Astrocyte (in vitro differentiated cells and primary cell): ENCODE results near the gene PRKG1. TPM values are rescaled to one million over a fixed set of nuclear protein-coding genes. Genes with fewer than 3 reads are reported as not detected.
A peak's percentile ranks its signal among the peaks of the same experiment; 100 is the strongest.

Source experiments
- DNase-seq: peaks from one replicate; pipeline ENCODE4 v3.0.0-alpha.2; 2010; ENCODE audit warnings: low read depth
- FAIRE-seq: peaks from 2 replicates; lab custom pipeline; 2011; peaks lifted over from hg19 to GRCh38; lab: Jason Lieb, UNC
- H2AFZ ChIP-seq: 2 replicates; pipeline ENCODE4 v1.6.0; 2012; ENCODE audit warnings: low read depth, low read length, inconsistent platforms
- H3K27ac ChIP-seq: 2 replicates; pipeline ENCODE4 v1.5.1; 2011; ENCODE audit warnings: low read depth, low read length, inconsistent platforms
- H3K27me3 ChIP-seq: 2 replicates; pipeline ENCODE4 v1.6.0; 2011; ENCODE audit warnings: low read length, inconsistent platforms; ENCODE audit not compliant: insufficient read depth
- H3K36me3 ChIP-seq: 2 replicates; pipeline ENCODE4 v1.5.1; 2011; ENCODE audit warnings: low read length, inconsistent platforms; ENCODE audit not compliant: insufficient read depth
- H3K4me1 ChIP-seq: 2 replicates; pipeline ENCODE4 v1.5.1; 2011; ENCODE audit warnings: low read length, inconsistent platforms; ENCODE audit not compliant: insufficient read depth
- H3K4me2 ChIP-seq: 2 replicates; pipeline ENCODE4 v1.6.0; 2012; ENCODE audit warnings: low read length, inconsistent platforms
- H3K4me3 ChIP-seq: 2 replicates; pipeline ENCODE4 v1.5.1; 2011; ENCODE audit warnings: low read depth, mild to moderate bottlenecking, low read length, inconsistent platforms; ENCODE audit not compliant: insufficient read depth
- H3K79me2 ChIP-seq: 2 replicates; pipeline ENCODE4 v1.6.0; 2012; ENCODE audit warnings: mild to moderate bottlenecking, low read length, inconsistent platforms; ENCODE audit not compliant: insufficient read depth
- H3K9ac ChIP-seq: 2 replicates; pipeline ENCODE4 v1.6.0; 2012; ENCODE audit warnings: mild to moderate bottlenecking, low read length, inconsistent platforms
- H3K9me3 ChIP-seq: 2 replicates; pipeline ENCODE4 v1.5.1; 2012; ENCODE audit warnings: low read depth, mild to moderate bottlenecking, low read length, inconsistent platforms; ENCODE audit not compliant: insufficient read depth
- H4K20me1 ChIP-seq: 2 replicates; pipeline ENCODE4 v1.6.0; 2012; ENCODE audit warnings: low read length, inconsistent platforms; ENCODE audit not compliant: insufficient read depth
- H3K27ac Mint-ChIP-seq: one replicate; pipeline ENCODE4 v1.8.0; 2021; ENCODE audit warnings: mild to moderate bottlenecking, mixed read lengths; ENCODE audit not compliant: unreplicated experiment
- H3K27me3 Mint-ChIP-seq: one replicate; pipeline ENCODE4 v1.8.0; 2021; ENCODE audit warnings: low read depth, mixed read lengths; ENCODE audit not compliant: unreplicated experiment
- H3K36me3 Mint-ChIP-seq: one replicate; pipeline ENCODE4 v1.8.0; 2021; ENCODE audit warnings: low read depth, mixed read lengths; ENCODE audit not compliant: unreplicated experiment
- H3K4me1 Mint-ChIP-seq: one replicate; pipeline ENCODE4 v1.8.0; 2021; ENCODE audit warnings: low read depth, mixed read lengths; ENCODE audit not compliant: unreplicated experiment
- H3K4me3 Mint-ChIP-seq: one replicate; pipeline ENCODE4 v1.8.0; 2021; ENCODE audit warnings: mild to moderate bottlenecking, moderate library complexity, mixed read lengths; ENCODE audit not compliant: unreplicated experiment
- H3K9me3 Mint-ChIP-seq: one replicate; pipeline ENCODE4 v1.8.0; 2021; ENCODE audit warnings: mild to moderate bottlenecking, mixed read lengths; ENCODE audit not compliant: unreplicated experiment
- EZH2 ChIP-seq: IDR thresholded peaks from 2 replicates; pipeline ENCODE4 v1.6.1; 2012; ENCODE audit warnings: mild to moderate bottlenecking, low read length, inconsistent platforms; ENCODE audit not compliant: insufficient read depth
- total RNA-seq: library from RNA; stranded (reverse); gene quantifications from 2 replicates; pipeline ENCODE4 v1.2.1, GENCODE V29; 2021
- TF ChIP-seq, protein P1 (sequence below): IDR thresholded peaks from 2 replicates; pipeline ENCODE4 v1.5.1; 2011; ENCODE audit warnings: low read depth, mild to moderate bottlenecking, inconsistent platforms, low read length, moderate library complexity; ENCODE audit not compliant: insufficient read depth

Gene PRKG1
- total RNA-seq, 1 donor from 2014 or later = 3.1 TPM

DNA sequence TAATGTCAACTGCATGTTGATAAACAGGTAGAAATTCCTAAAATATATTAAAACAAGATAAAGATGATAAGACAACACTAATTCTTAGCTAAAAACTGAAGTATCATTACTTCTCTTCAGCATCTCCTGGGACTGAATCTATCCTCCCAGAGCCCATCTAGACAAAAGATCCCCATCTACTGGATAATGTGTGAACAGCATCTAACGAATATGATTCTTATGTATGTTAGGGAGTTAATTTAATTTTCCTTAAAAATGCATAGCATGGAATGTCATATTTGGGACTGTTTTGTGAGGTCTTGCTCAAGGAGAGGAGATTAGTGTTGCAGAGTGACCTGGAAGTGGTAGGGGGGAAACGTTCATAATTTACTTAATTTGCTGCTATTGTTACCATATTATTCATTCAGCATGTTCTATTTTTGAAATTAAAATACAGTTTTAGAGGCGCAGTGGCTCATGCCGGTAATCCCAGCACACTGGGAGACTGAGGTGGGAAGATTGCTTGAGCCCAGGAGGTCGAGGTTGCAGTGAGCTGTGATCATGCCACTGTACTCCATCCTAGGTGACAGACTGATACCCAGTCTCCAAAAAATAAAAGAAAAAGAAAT lies 930.2 kb downstream of the PRKG1 start:
- FAIRE-seq (peak; percentile 73), DNase-seq (peak; percentile 3)
- Mint-ChIP-seq H3K4me3 (no peak overlapping the region), H3K36me3 (no peaks in the 10 kb centered on the region), H3K27ac (no peak overlapping the region), H3K9me3 (peaks cover 6% of the 10 kb centered on the region), H3K27me3 (no peaks in the 10 kb centered on the region), H3K4me1 (peaks cover 9% of the 10 kb centered on the region)
- Histone ChIP-seq H3K27ac (no peak overlapping the region), H3K36me3 (no peaks in the 10 kb centered on the region), H3K4me3 (no peak overlapping the region), H3K4me2 (no peak overlapping the region), H3K4me1 (no peaks in the 10 kb centered on the region), H3K9ac (no peak overlapping the region), H4K20me1 (no peaks in the 10 kb centered on the region), H3K79me2 (no peaks in the 10 kb centered on the region), H2AFZ (no peak overlapping the region), H3K9me3 (no peaks in the 10 kb centered on the region), H3K27me3 (no peaks in the 10 kb centered on the region)
- TF ChIP-seq EZH2 = no peak
- TF ChIP-seq, protein P1, sequence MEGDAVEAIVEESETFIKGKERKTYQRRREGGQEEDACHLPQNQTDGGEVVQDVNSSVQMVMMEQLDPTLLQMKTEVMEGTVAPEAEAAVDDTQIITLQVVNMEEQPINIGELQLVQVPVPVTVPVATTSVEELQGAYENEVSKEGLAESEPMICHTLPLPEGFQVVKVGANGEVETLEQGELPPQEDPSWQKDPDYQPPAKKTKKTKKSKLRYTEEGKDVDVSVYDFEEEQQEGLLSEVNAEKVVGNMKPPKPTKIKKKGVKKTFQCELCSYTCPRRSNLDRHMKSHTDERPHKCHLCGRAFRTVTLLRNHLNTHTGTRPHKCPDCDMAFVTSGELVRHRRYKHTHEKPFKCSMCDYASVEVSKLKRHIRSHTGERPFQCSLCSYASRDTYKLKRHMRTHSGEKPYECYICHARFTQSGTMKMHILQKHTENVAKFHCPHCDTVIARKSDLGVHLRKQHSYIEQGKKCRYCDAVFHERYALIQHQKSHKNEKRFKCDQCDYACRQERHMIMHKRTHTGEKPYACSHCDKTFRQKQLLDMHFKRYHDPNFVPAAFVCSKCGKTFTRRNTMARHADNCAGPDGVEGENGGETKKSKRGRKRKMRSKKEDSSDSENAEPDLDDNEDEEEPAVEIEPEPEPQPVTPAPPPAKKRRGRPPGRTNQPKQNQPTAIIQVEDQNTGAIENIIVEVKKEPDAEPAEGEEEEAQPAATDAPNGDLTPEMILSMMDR = peak; percentile 80

DNA sequence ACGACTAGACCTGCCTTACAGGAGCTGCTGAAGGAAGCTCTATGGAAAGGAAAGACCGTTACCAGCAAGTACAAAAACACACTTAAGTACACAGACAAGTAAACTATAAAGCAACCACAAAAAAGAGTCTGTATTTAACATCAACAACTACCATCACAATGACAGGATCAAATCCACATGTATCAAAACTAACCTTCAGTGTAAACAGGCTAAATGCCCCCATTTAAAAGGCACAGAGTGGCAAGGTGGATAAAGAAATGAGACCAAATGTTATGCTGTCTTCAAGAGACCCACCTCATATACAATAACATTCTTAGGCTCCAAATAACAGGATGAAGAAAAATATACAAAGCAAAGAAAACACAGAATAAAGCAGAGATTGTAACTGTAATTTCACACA lies 932.8 kb downstream of the PRKG1 start:
- H3K4me3 ChIP-seq = no peak overlapping the region
- no peaks in the 10 kb centered on the region for H3K36me3 ChIP-seq
- no peaks in the 10 kb centered on the region for H3K9me3 ChIP-seq
- H2AFZ ChIP-seq = no peak overlapping the region
- H3K4me1 ChIP-seq = no peaks in the 10 kb centered on the region
- peaks cover 9% of the 10 kb centered on the region for H3K9me3 Mint-ChIP-seq
- no peaks in the 10 kb centered on the region for H3K27me3 Mint-ChIP-seq
- no peaks in the 10 kb centered on the region for H3K36me3 Mint-ChIP-seq
- H3K79me2 ChIP-seq = no peaks in the 10 kb centered on the region
- H3K4me2 ChIP-seq = no peak overlapping the region
- TF ChIP-seq, protein P1 = no peak
- TF ChIP-seq EZH2 = no peak
- no peak overlapping the region for H3K4me3 Mint-ChIP-seq
- H3K27ac Mint-ChIP-seq = no peak overlapping the region
- H4K20me1 ChIP-seq = no peaks in the 10 kb centered on the region
- H3K4me1 Mint-ChIP-seq = peaks cover 9% of the 10 kb centered on the region
- no peak overlapping the region for H3K9ac ChIP-seq
- no peak for DNase-seq
- no peak overlapping the region for H3K27ac ChIP-seq
- no peaks in the 10 kb centered on the region for H3K27me3 ChIP-seq
- no peak for FAIRE-seq

DNA sequence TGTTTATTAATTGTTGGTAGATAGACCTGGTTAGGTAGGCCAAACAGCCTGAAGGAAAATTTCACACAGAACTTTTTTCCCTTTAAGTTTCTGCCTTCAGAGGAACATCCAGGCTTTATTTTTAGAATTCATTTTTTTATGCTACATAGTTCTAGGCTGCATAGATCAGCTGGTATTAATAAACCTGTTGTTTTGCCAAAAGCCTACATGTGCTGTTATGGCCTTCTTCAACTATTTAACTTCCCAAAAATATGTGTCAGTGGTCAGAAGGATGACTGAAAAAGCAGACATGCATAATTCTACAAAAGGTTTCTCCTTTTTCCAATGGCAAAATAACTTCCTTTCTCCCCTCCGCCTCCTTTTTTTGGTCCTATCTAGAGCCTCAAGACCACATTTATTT lies 936.8 kb downstream of the PRKG1 start:
- TF ChIP-seq, protein P1 = no peak
- no peak for TF ChIP-seq EZH2
- no peaks in the 10 kb centered on the region for H3K4me1 ChIP-seq
- H3K27ac ChIP-seq = no peak overlapping the region
- no peak for DNase-seq
- Mint-ChIP-seq H3K36me3 (no peaks in the 10 kb centered on the region), H3K9me3 (peaks cover 22% of the 10 kb centered on the region), H3K27me3 (no peaks in the 10 kb centered on the region), H3K4me3 (no peak overlapping the region), H3K4me1 (no peaks in the 10 kb centered on the region), H3K27ac (no peak overlapping the region)
- H3K9ac ChIP-seq = no peak overlapping the region
- H3K36me3 ChIP-seq = no peaks in the 10 kb centered on the region
- no peak overlapping the region for H3K4me2 ChIP-seq
- no peaks in the 10 kb centered on the region for H4K20me1 ChIP-seq
- no peaks in the 10 kb centered on the region for H3K9me3 ChIP-seq
- no peaks in the 10 kb centered on the region for H3K27me3 ChIP-seq
- no peaks in the 10 kb centered on the region for H3K79me2 ChIP-seq
- H3K4me3 ChIP-seq = no peak overlapping the region
- H2AFZ ChIP-seq = no peak overlapping the region
- FAIRE-seq = no peak
